K562 (cell line): ENCODE measurements around the gene SCUBE2.

Experiments
- CREM ChIP-seq: IDR thresholded peaks from 2 replicates; pipeline ENCODE4 v1.6.1; 2014; ENCODE audit warnings: antibody characterized with exemption, low read depth
- CTCF ChIP-seq, 3 experiments: IDR thresholded peaks in 2 of 3; conservative IDR thresholded peaks in 1 of 3; 2 replicates each; pipeline ENCODE4 v1.5.1; 2011 to 2012; ENCODE audit warnings: low read length in 3 of 3, mild to moderate bottlenecking in 3 of 3, control low read depth in 2 of 3, improper control_type of control experiment in 1 of 3, inconsistent platforms in 1 of 3, low read depth in 1 of 3, mixed read lengths in 1 of 3, moderate library complexity in 1 of 3; ENCODE audit not compliant: insufficient read depth in 2 of 3
- NFYB ChIP-seq: IDR thresholded peaks from 2 replicates; pipeline ENCODE4 v1.6.1; 2011; ENCODE audit warnings: mild to moderate bottlenecking, moderate library complexity; ENCODE audit not compliant: insufficient read length; ENCODE audit errors: extremely low read depth
- NONO ChIP-seq, 2 experiments: fragments of 200-400 bp in 1 of 2; fragments of 450-650 bp in 1 of 2; formaldehyde crosslinking in 1 of 2; IDR thresholded peaks; 2 replicates each; pipeline ENCODE4 v1.6.1; 2017; ENCODE audit warnings: low read depth in 2 of 2, mild to moderate bottlenecking in 2 of 2, moderate library complexity in 2 of 2, low read length in 1 of 2
- PCBP2 ChIP-seq: fragments of 200-400 bp; formaldehyde crosslinking; IDR thresholded peaks from 2 replicates; pipeline ENCODE4 v1.6.1; 2018; ENCODE audit warnings: low read length, low read depth, mild to moderate bottlenecking, moderate library complexity; ENCODE audit not compliant: poor library complexity, severe bottlenecking
- RCOR1 ChIP-seq, 2 experiments: IDR thresholded peaks; 2 replicates each; pipeline ENCODE4 v1.6.1; 2012; ENCODE audit warnings: low read depth in 2 of 2, low read length in 2 of 2, borderline replicate concordance in 1 of 2, improper control_type of control experiment in 1 of 2
- TARDBP ChIP-seq: fragments of 450-650 bp; IDR thresholded peaks from 2 replicates; pipeline ENCODE4 v1.6.1; 2016
- ZFX ChIP-seq: sonication (generic); formaldehyde crosslinking; IDR thresholded peaks from 2 replicates; pipeline ENCODE4 v1.8.0; 2022; ENCODE audit warnings: mild to moderate bottlenecking, missing genetic modification reagents, moderate library complexity
- ZNF217 ChIP-seq: sonication (generic); formaldehyde crosslinking; IDR thresholded peaks from 2 replicates; pipeline ENCODE4 v1.8.0; 2022; ENCODE audit warnings: mild to moderate bottlenecking, missing genetic modification reagents

- TF ChIP-seq ZFX (no peak), CTCF (IDR thresholded peaks at IDR 0.05 in 2 of 3, conservative IDR thresholded peaks at IDR 0.05 in 1 of 3; ENCODE audit: insufficient read depth in 2 of 3, low read depth in 1 of 3, low read length in 3 of 3) (no peak), NFYB (no peak), CREM (no peak), PCBP2 (no peak), RCOR1 (IDR thresholded peaks at IDR 0.05; ENCODE audit: borderline replicate concordance in 1 of 2, low read depth in 2 of 2, low read length in 2 of 2) (no peak), TARDBP (no peak), ZNF217 (no peak), NONO (IDR thresholded peaks at IDR 0.05; ENCODE audit: low read depth in 2 of 2, low read length in 1 of 2) (no peak)
Measured at GRCh38 chr11:8973121-8973520, 118.3 kb downstream of the SCUBE2 start.
